ENCODE data around the gene FPR3.

GRCh38 chr19:51799034-51799773 is 4.2 kb downstream of the FPR3 start:
- TF ChIP-seq CTCF (conservative IDR thresholded peaks at IDR 0.05; ENCODE audit: low read length) = no peak
- TF ChIP-seq EZH2phosphoT487 (IDR thresholded peaks at IDR 0.05; ENCODE audit: borderline replicate concordance, low read depth, low read length) = no peak

All from OCI-LY7 (cell line).